ENCODE measurements around the gene RIT2. TPM values are rescaled to one million over a fixed set of nuclear protein-coding genes. Genes with fewer than 3 reads are reported as not detected.

Gene RIT2
- total RNA-seq, 1 donor from 2014 or later = not detected

DNA sequence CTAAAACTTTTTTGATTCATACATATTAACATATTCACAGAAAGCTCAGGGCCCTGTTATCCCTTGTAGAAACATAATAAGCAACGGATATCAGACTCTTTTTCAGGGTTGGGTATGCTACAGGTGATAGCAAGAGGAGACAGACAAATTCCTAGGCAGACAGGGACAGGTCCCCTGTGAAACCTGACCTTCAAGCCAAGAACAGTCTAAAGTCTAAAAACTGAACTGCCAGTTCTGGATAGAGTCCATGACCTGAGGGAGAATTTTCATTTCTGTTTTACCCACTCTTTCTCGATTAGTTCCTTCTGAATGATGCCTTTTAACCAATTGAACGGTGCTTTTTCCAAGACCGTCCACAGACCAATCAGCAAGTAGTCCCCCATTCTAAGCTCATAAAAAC, 54.2 kb downstream of the RIT2 start:
- Histone ChIP-seq H3K27me3 (ENCODE audit: control insufficient read depth in 3 of 3, insufficient read depth in 3 of 3, low read length in 3 of 3) (no peaks in the 10 kb centered on the region), H3K9ac (ENCODE audit: low read depth in 1 of 3, low read length in 3 of 3) (no peak overlapping the region), H3K4me3 (ENCODE audit: low read length in 3 of 3) (no peak overlapping the region), H3K27ac (ENCODE audit: low read depth, low read length) (no peak overlapping the region), H3K36me3 (ENCODE audit: control insufficient read depth in 3 of 3, insufficient read depth in 3 of 3, low read length in 3 of 3) (no peaks in the 10 kb centered on the region), H3K4me1 (ENCODE audit: control insufficient read depth in 3 of 3, insufficient read depth in 3 of 3, low read length in 3 of 3) (no peaks in the 10 kb centered on the region), H3K9me3 (ENCODE audit: control insufficient read depth in 3 of 3, low read length in 3 of 3) (no peaks in the 10 kb centered on the region)

DNA sequence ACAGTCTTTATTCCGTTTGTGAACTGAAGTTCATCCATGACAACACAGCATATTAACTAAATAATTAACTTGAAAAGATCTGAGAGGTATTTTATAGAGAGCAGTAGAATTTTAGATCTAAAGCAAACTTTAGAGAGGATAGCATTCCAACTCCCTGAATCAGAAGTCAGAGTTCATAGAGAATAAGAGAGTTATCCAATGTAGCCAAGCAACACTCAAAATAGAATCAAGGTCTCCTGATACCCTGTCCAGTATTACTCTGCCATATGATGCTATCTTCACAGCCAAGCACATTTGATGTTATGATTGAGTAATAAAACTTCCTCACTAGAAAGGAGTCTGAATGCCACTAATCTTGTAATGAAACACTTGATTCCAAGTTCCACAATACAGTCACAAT, 55.5 kb downstream of the RIT2 start:
- H3K9ac ChIP-seq (ENCODE audit: low read depth in 1 of 3, low read length in 3 of 3) = no peak overlapping the region
- no peak overlapping the region for H3K27ac ChIP-seq (ENCODE audit: low read depth, low read length)
- no peaks in the 10 kb centered on the region for H3K27me3 ChIP-seq (ENCODE audit: control insufficient read depth in 3 of 3, insufficient read depth in 3 of 3, low read length in 3 of 3)
- no peaks in the 10 kb centered on the region for H3K9me3 ChIP-seq (ENCODE audit: control insufficient read depth in 3 of 3, low read length in 3 of 3)
- H3K4me1 ChIP-seq (ENCODE audit: control insufficient read depth in 3 of 3, insufficient read depth in 3 of 3, low read length in 3 of 3) = no peaks in the 10 kb centered on the region
- H3K4me3 ChIP-seq (ENCODE audit: low read length in 3 of 3) = no peak overlapping the region
- H3K36me3 ChIP-seq (ENCODE audit: control insufficient read depth in 3 of 3, insufficient read depth in 3 of 3, low read length in 3 of 3) = no peaks in the 10 kb centered on the region

DNA sequence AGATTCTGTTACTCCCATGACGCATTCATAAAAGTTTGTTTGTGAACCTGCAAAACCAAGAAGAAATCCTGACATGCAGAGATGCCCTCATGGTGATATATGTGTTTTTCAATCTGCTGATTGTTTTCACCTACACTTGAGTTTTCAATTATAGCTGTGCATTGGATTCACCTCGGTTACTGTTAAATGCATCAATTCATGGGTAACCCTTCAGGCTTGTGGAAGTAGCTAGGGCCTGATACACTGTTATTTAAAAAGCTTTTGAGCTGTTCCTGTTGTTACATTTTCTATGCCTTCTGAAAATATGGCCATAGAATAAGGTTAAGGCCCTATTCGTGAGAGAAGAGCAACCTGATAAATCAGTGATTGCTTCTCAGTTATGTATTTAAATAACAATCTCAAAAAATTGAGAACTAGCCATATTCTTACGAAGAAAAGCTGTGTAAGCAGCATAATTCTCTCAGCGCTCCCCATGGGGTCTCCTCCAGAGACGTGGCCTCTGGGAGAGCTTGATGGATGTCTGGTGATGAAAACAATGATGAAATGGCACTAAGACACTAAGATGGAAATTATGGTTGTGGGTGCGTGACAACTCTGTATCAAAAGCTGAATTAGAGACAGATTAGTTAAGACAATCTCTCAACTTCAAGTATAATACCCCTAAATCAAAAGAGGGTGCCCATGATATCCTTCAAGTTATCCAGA, 60.5 kb downstream of the RIT2 start:
- no peak overlapping the region for H3K4me3 ChIP-seq (ENCODE audit: low read length in 3 of 3)

DNA sequence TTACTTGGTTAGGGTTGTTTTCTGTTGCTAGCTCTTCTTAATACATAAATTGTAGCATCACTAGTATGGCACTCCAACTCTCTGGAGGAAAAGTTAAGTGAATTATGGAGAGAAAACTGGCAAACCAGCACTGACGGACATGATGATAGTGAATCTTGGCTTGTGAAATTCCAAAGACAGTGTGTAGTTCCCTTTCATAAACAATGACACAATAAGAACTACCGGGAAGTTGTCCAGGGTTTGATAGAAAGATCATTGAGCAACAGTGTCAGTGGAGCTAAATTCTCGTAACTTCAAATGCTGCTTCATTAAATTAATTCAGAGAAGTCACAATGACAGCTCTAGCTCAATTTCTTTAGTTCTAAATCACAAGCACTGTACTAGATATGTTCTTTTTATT, 66.5 kb downstream of the RIT2 start:
- H3K9me3 ChIP-seq (ENCODE audit: control insufficient read depth in 3 of 3, low read length in 3 of 3) = no peaks in the 10 kb centered on the region
- no peak overlapping the region for H3K4me3 ChIP-seq (ENCODE audit: low read length in 3 of 3)
- no peak overlapping the region for H3K27ac ChIP-seq (ENCODE audit: low read depth, low read length)
- no peaks in the 10 kb centered on the region for H3K36me3 ChIP-seq (ENCODE audit: control insufficient read depth in 3 of 3, insufficient read depth in 3 of 3, low read length in 3 of 3)
- no peak overlapping the region for H3K9ac ChIP-seq (ENCODE audit: low read depth in 1 of 3, low read length in 3 of 3)
- H3K4me1 ChIP-seq (ENCODE audit: control insufficient read depth in 3 of 3, insufficient read depth in 3 of 3, low read length in 3 of 3) = no peaks in the 10 kb centered on the region
- H3K27me3 ChIP-seq (ENCODE audit: control insufficient read depth in 3 of 3, insufficient read depth in 3 of 3, low read length in 3 of 3) = no peaks in the 10 kb centered on the region

More for the DNA sequence above, 60.5 kb downstream of the RIT2 start:
- Histone ChIP-seq H3K27ac (ENCODE audit: low read depth, low read length) (no peak overlapping the region), H3K27me3 (ENCODE audit: control insufficient read depth in 3 of 3, insufficient read depth in 3 of 3, low read length in 3 of 3) (no peaks in the 10 kb centered on the region), H3K9ac (ENCODE audit: low read depth in 1 of 3, low read length in 3 of 3) (no peak overlapping the region), H3K4me1 (ENCODE audit: control insufficient read depth in 3 of 3, insufficient read depth in 3 of 3, low read length in 3 of 3) (no peaks in the 10 kb centered on the region), H3K9me3 (ENCODE audit: control insufficient read depth in 3 of 3, low read length in 3 of 3) (no peaks in the 10 kb centered on the region), H3K36me3 (ENCODE audit: control insufficient read depth in 3 of 3, insufficient read depth in 3 of 3, low read length in 3 of 3) (no peaks in the 10 kb centered on the region)

DNA sequence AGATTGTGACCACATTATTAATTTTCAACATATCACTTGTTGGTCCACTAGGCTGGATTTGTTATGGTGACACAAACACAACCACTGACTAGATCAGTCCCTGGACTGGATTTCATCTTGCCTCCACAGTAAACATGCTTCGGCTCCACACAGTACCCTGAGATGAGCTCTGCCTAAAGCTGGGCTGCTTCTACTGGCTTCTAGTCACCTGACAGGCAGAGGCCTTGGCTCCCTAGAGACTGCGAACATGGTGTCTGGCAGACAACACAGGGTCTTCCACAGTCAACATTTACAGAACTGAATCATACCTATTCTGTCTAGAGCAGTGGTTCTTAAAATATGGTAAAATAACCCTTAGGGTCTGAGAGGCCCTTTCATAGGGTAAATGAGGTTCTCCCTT, 69.2 kb downstream of the RIT2 start:
- H3K9ac ChIP-seq (ENCODE audit: low read depth in 1 of 3, low read length in 3 of 3) = no peak overlapping the region
- H3K27me3 ChIP-seq (ENCODE audit: control insufficient read depth in 3 of 3, insufficient read depth in 3 of 3, low read length in 3 of 3) = no peaks in the 10 kb centered on the region
- no peaks in the 10 kb centered on the region for H3K4me1 ChIP-seq (ENCODE audit: control insufficient read depth in 3 of 3, insufficient read depth in 3 of 3, low read length in 3 of 3)
- H3K9me3 ChIP-seq (ENCODE audit: control insufficient read depth in 3 of 3, low read length in 3 of 3) = no peaks in the 10 kb centered on the region
- H3K36me3 ChIP-seq (ENCODE audit: control insufficient read depth in 3 of 3, insufficient read depth in 3 of 3, low read length in 3 of 3) = no peaks in the 10 kb centered on the region
- H3K4me3 ChIP-seq (ENCODE audit: low read length in 3 of 3) = no peak overlapping the region
- H3K27ac ChIP-seq (ENCODE audit: low read depth, low read length) = no peak overlapping the region

DNA sequence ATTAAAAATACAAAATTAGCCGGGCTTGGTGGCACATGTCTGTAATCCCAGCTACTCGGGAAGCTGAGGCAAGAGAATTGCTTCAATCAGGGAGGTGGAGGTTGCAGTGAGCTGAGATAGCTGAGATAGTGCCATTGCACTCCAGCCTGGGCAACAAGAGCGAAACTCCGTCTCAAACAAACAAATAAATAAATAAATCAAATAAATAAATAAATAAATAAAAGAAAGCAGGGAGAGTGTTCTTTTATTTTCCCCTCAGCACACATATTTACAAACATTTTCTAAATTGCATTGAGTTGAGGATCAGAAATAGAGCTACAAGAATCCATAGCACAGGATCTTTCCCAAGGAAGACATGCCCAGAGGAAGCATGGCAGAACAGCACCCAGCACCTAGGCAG, 71.9 kb downstream of the RIT2 start:
- Histone ChIP-seq H3K27ac (ENCODE audit: low read depth, low read length) (no peak overlapping the region), H3K9me3 (ENCODE audit: control insufficient read depth in 3 of 3, low read length in 3 of 3) (no peaks in the 10 kb centered on the region), H3K36me3 (ENCODE audit: control insufficient read depth in 3 of 3, insufficient read depth in 3 of 3, low read length in 3 of 3) (no peaks in the 10 kb centered on the region), H3K4me1 (ENCODE audit: control insufficient read depth in 3 of 3, insufficient read depth in 3 of 3, low read length in 3 of 3) (no peaks in the 10 kb centered on the region), H3K27me3 (ENCODE audit: control insufficient read depth in 3 of 3, insufficient read depth in 3 of 3, low read length in 3 of 3) (no peaks in the 10 kb centered on the region), H3K4me3 (ENCODE audit: low read length in 3 of 3) (no peak overlapping the region), H3K9ac (ENCODE audit: low read depth in 1 of 3, low read length in 3 of 3) (no peak overlapping the region)

GRCh38 chr18:43040281-43040680, 75.2 kb downstream of the RIT2 start:
- Histone ChIP-seq H3K9ac (ENCODE audit: low read depth in 1 of 3, low read length in 3 of 3) (no peak overlapping the region), H3K4me3 (ENCODE audit: low read length in 3 of 3) (no peak overlapping the region), H3K4me1 (ENCODE audit: control insufficient read depth in 3 of 3, insufficient read depth in 3 of 3, low read length in 3 of 3) (no peaks in the 10 kb centered on the region), H3K9me3 (ENCODE audit: control insufficient read depth in 3 of 3, low read length in 3 of 3) (no peaks in the 10 kb centered on the region), H3K36me3 (ENCODE audit: control insufficient read depth in 3 of 3, insufficient read depth in 3 of 3, low read length in 3 of 3) (no peaks in the 10 kb centered on the region), H3K27me3 (ENCODE audit: control insufficient read depth in 3 of 3, insufficient read depth in 3 of 3, low read length in 3 of 3) (no peaks in the 10 kb centered on the region), H3K27ac (ENCODE audit: low read depth, low read length) (no peak overlapping the region)

- H3K4me1 ChIP-seq (ENCODE audit: control insufficient read depth in 3 of 3, insufficient read depth in 3 of 3, low read length in 3 of 3) = no peaks in the 10 kb centered on the region
- no peak overlapping the region for H3K9ac ChIP-seq (ENCODE audit: low read depth in 1 of 3, low read length in 3 of 3)
- H3K4me3 ChIP-seq (ENCODE audit: low read length in 3 of 3) = no peak overlapping the region
- H3K36me3 ChIP-seq (ENCODE audit: control insufficient read depth in 3 of 3, insufficient read depth in 3 of 3, low read length in 3 of 3) = no peaks in the 10 kb centered on the region
- no peak overlapping the region for H3K27ac ChIP-seq (ENCODE audit: low read depth, low read length)
- no peaks in the 10 kb centered on the region for H3K27me3 ChIP-seq (ENCODE audit: control insufficient read depth in 3 of 3, insufficient read depth in 3 of 3, low read length in 3 of 3)
- H3K9me3 ChIP-seq (ENCODE audit: control insufficient read depth in 3 of 3, low read length in 3 of 3) = no peaks in the 10 kb centered on the region
These were observed 80.6 kb downstream of the RIT2 start for GRCh38 chr18:43034683-43035500.

DNA sequence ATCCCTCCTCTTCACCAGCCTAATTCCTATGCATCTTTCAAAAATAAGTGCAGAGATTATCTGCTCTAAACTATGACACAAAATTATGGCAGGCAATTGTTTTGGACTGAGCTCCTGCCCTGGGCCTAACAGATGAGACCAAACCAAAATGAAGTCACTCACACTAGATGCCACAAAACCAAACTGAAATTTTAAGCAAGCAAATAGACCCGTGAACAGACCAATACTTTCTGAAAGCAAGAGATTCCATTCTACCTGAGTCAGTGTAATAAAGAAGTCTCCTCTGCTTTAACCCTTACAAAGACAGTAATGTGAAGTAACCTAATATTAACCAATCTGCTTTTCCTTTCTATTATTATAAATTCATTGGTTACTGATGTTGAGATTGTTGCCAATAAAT, 84.3 kb downstream of the RIT2 start:
- no peaks in the 10 kb centered on the region for H3K4me1 ChIP-seq (ENCODE audit: control insufficient read depth in 3 of 3, insufficient read depth in 3 of 3, low read length in 3 of 3)
- H3K4me3 ChIP-seq (ENCODE audit: low read length in 3 of 3) = no peak overlapping the region
- H3K27me3 ChIP-seq (ENCODE audit: control insufficient read depth in 3 of 3, insufficient read depth in 3 of 3, low read length in 3 of 3) = no peaks in the 10 kb centered on the region
- no peaks in the 10 kb centered on the region for H3K9me3 ChIP-seq (ENCODE audit: control insufficient read depth in 3 of 3, low read length in 3 of 3)
- no peak overlapping the region for H3K27ac ChIP-seq (ENCODE audit: low read depth, low read length)
- H3K9ac ChIP-seq (ENCODE audit: low read depth in 1 of 3, low read length in 3 of 3) = no peak overlapping the region
- no peaks in the 10 kb centered on the region for H3K36me3 ChIP-seq (ENCODE audit: control insufficient read depth in 3 of 3, insufficient read depth in 3 of 3, low read length in 3 of 3)

GRCh38 chr18:43029414-43029813, 86.1 kb downstream of the RIT2 start:
- no peaks in the 10 kb centered on the region for H3K27me3 ChIP-seq (ENCODE audit: control insufficient read depth in 3 of 3, insufficient read depth in 3 of 3, low read length in 3 of 3)
- H3K4me1 ChIP-seq (ENCODE audit: control insufficient read depth in 3 of 3, insufficient read depth in 3 of 3, low read length in 3 of 3) = no peaks in the 10 kb centered on the region
- no peak overlapping the region for H3K27ac ChIP-seq (ENCODE audit: low read depth, low read length)
- H3K9me3 ChIP-seq (ENCODE audit: control insufficient read depth in 3 of 3, low read length in 3 of 3) = no peaks in the 10 kb centered on the region
- H3K36me3 ChIP-seq (ENCODE audit: control insufficient read depth in 3 of 3, insufficient read depth in 3 of 3, low read length in 3 of 3) = no peaks in the 10 kb centered on the region
- no peak overlapping the region for H3K9ac ChIP-seq (ENCODE audit: low read depth in 1 of 3, low read length in 3 of 3)
- H3K4me3 ChIP-seq (ENCODE audit: low read length in 3 of 3) = no peak overlapping the region

All from skeletal muscle tissue (tissue), 4 donors.